DMS153 treated with DMSO at 0.1 percent for 48 hours (cell line): Measurements from ENCODE around the gene DEFB125.
"Not testable (repeated sequence)": the region's sequence is repeated elsewhere in the genome, so short reads cannot be mapped to it uniquely, and the experiment has no call there.

ENCODE experiments used
- DNase-seq: peaks from one replicate; lab custom pipeline; 2025; ENCODE audit not compliant: unreplicated experiment; lab: John Stamatoyannopoulos, UW

The DEFB125 gene

GRCh38 chr20:87401-87800, at the start of gene DEFB125:
Gene DEFB125 (plus strand): TSS chr20:87672. CDS start chr20:87710, 38 bp downstream.
- DNase-seq, result no peak

GRCh38 chr20:60035-60918, 27.2 kb upstream of the DEFB125 start:
- no peak for DNase-seq

- DNase-seq, result no peak
Measured at GRCh38 chr20:61230-61629, 26.2 kb upstream of the DEFB125 start.

- no peak for DNase-seq
Measured at GRCh38 chr20:61757-62156, 25.7 kb upstream of the DEFB125 start.

GRCh38 chr20:62487-62886, 25.0 kb upstream of the DEFB125 start:
- no peak for DNase-seq

GRCh38 chr20:64026-64603, 23.4 kb upstream of the DEFB125 start:
- DNase-seq, result no peak

GRCh38 chr20:64766-65322, 22.6 kb upstream of the DEFB125 start:
- no peak for DNase-seq

- DNase-seq, result no peak
Measured at GRCh38 chr20:77231-77630, 10.2 kb upstream of the DEFB125 start.

GRCh38 chr20:78338-78737, 9.1 kb upstream of the DEFB125 start:
- no peak for DNase-seq

GRCh38 chr20:79565-79964, 7.9 kb upstream of the DEFB125 start:
- DNase-seq, result no peak

- DNase-seq, result no peak
Measured at GRCh38 chr20:90651-91050, 3.2 kb downstream of the DEFB125 start.

GRCh38 chr20:93641-94040, 6.2 kb downstream of the DEFB125 start:
- no peak for DNase-seq

- DNase-seq, result no peak
Measured at GRCh38 chr20:95215-95614, 7.7 kb downstream of the DEFB125 start.

- not testable (repeated sequence) for DNase-seq
Measured at GRCh38 chr20:97691-98090, 10.2 kb downstream of the DEFB125 start.

- no peak for DNase-seq
Measured at GRCh38 chr20:101975-102374, 14.5 kb downstream of the DEFB125 start.

- no peak for DNase-seq
Measured at GRCh38 chr20:103456-103855, 16.0 kb downstream of the DEFB125 start.

GRCh38 chr20:112396-112795, 24.9 kb downstream of the DEFB125 start:
- no peak for DNase-seq

GRCh38 chr20:117518-117917, 30.0 kb downstream of the DEFB125 start:
- DNase-seq, result no peak

- DNase-seq, result not testable (repeated sequence)
Measured at GRCh38 chr20:129786-130323, 42.4 kb downstream of the DEFB125 start.

- no peak for DNase-seq
Measured at GRCh38 chr20:137668-138490, 50.4 kb downstream of the DEFB125 start.

- DNase-seq, result no peak
Measured at GRCh38 chr20:142290-142689, 54.8 kb downstream of the DEFB125 start, which contains the start of gene DEFB126. Gene DEFB126 (plus strand): TSS chr20:142590. CDS start chr20:142629, 39 bp downstream.
